A549 (cell line): Measurements from ENCODE around the gene SAP30L. TPM values are rescaled to one million over a fixed set of nuclear protein-coding genes. Genes with fewer than 3 reads are reported as not detected.

Experiments
- ATAC-seq, 2 experiments: fragments of 200-7000 bp in 1 of 2; fragments of >200 bp in 1 of 2; cut with Nextera tagmentation in 1 of 2; cut with Tn5 transposase in 1 of 2; 3 replicates each; pipeline versions ENCODE4 v1.8.0 to v1.9.1; 2018 to 2020; ENCODE audit warnings: mild to moderate bottlenecking in 1 of 2, moderate library complexity in 1 of 2
- CTCF ChIA-PET: fragments of 300-600 bp; sonication (Branson Sonifier 250); formaldehyde crosslinking; extraction: SDS; loops from one replicate; lab custom pipeline; 2021; ENCODE audit warnings: antibody characterized with exemption, inconsistent platforms; lab: Yijun Ruan, JAX
- POLR2A ChIA-PET: fragments of 350-600 bp; formaldehyde crosslinking; extraction: SDS; loops from one replicate; lab custom pipeline; 2021; ENCODE audit warnings: antibody characterized with exemption, inconsistent platforms; lab: Yijun Ruan, JAX
- DNase-seq, 2 experiments: peaks; one replicate each; pipeline versions ENCODE4 v3.0.0 to v3.0.0-alpha.2; 2011 to 2016; ENCODE audit warnings: low read depth in 1 of 2, low spot score in 1 of 2
- FAIRE-seq: peaks from 2 replicates; lab custom pipeline; 2011; peaks lifted over from hg19 to GRCh38; lab: Jason Lieb, UNC
- H3K27ac ChIP-seq, 2 experiments: fragments of >200 bp; sonication (Bioruptor Twin); formaldehyde crosslinking; 3 replicates each; pipeline ENCODE4 v1.5.1; 2016 to 2017
- H3K4me1 ChIP-seq: fragments of >200 bp; sonication (Bioruptor Twin); formaldehyde crosslinking; 3 replicates; pipeline ENCODE4 v1.6.1; 2016
- H3K4me2 ChIP-seq: fragments of >200 bp; sonication (Bioruptor Twin); formaldehyde crosslinking; 3 replicates; pipeline ENCODE4 v1.6.1; 2016
- H3K4me3 ChIP-seq: fragments of >200 bp; sonication (Bioruptor Twin); formaldehyde crosslinking; 3 replicates; pipeline ENCODE4 v1.5.1; 2016
- H3K9me3 ChIP-seq: fragments of >200 bp; sonication (Bioruptor Twin); formaldehyde crosslinking; 3 replicates; pipeline ENCODE4 v1.6.1; 2016
- CBX8 ChIP-seq: fragments of 200-600 bp; sonication (generic); IDR thresholded peaks from 2 replicates; pipeline ENCODE4 v1.6.1; 2016
- CEBPB ChIP-seq, 2 experiments: fragments of >200 bp in 1 of 2; sonication (Bioruptor Twin) in 1 of 2; formaldehyde crosslinking in 1 of 2; IDR thresholded peaks; 2 replicates each; pipeline ENCODE4 v1.6.1; 2012 to 2016
- CHD4 ChIP-seq: fragments of 200-600 bp; sonication (generic); IDR thresholded peaks from 2 replicates; pipeline ENCODE4 v1.6.1; 2016; ENCODE audit warnings: antibody characterized with exemption, mild to moderate bottlenecking, borderline replicate concordance
- EHMT2 ChIP-seq: fragments of 200-600 bp; sonication (generic); IDR thresholded peaks from 2 replicates; pipeline ENCODE4 v1.6.1; 2016; ENCODE audit warnings: antibody characterized with exemption, low read depth, mild to moderate bottlenecking, moderate library complexity
- EP300 ChIP-seq, 2 experiments: fragments of >200 bp; sonication (Bioruptor Twin); formaldehyde crosslinking; IDR thresholded peaks; 2 replicates in 1 of 2; 3 replicates in 1 of 2; pipeline ENCODE4 v1.6.1; 2016 to 2017
- ESRRA ChIP-seq: fragments of 150-350 bp; IDR thresholded peaks from 2 replicates; pipeline ENCODE4 v1.6.1; 2014; ENCODE audit warnings: mild to moderate bottlenecking, low read length, borderline replicate concordance
- HES2 ChIP-seq: fragments of >200 bp; sonication (Bioruptor Twin); formaldehyde crosslinking; IDR thresholded peaks from 2 replicates; pipeline ENCODE4 v1.6.1; 2016
- HOXA7 ChIP-seq: fragments of 250-450 bp; sonication (Bioruptor Pico); IDR thresholded peaks from 2 replicates; pipeline ENCODE4 v1.5.0; 2020; ENCODE audit warnings: mild to moderate bottlenecking, moderate library complexity
- HOXB13 ChIP-seq: fragments of 250-450 bp; sonication (Bioruptor Pico); IDR thresholded peaks from 2 replicates; pipeline ENCODE4 v1.5.0; 2020; ENCODE audit warnings: low read depth, mild to moderate bottlenecking, moderate library complexity
- KDM1A ChIP-seq: fragments of 200-600 bp; sonication (generic); IDR thresholded peaks from 2 replicates; pipeline ENCODE4 v1.6.1; 2016; ENCODE audit warnings: low read depth, mild to moderate bottlenecking
- KDM5A ChIP-seq: fragments of 200-600 bp; sonication (generic); IDR thresholded peaks from 2 replicates; pipeline ENCODE4 v1.6.1; 2016; ENCODE audit warnings: antibody characterized with exemption, mild to moderate bottlenecking
- MAFK ChIP-seq: fragments of 450-650 bp; IDR thresholded peaks from 2 replicates; pipeline ENCODE4 v1.6.1; 2014; ENCODE audit not compliant: partially characterized antibody
- MAX ChIP-seq: IDR thresholded peaks from 2 replicates; pipeline ENCODE4 v1.6.1; 2012
- MYC ChIP-seq: IDR thresholded peaks from 2 replicates; pipeline ENCODE4 v1.6.1; 2012; ENCODE audit warnings: mild to moderate bottlenecking, inconsistent platforms, low read length, improper control_type of control experiment, borderline replicate concordance
- PBX3 ChIP-seq: IDR thresholded peaks from 2 replicates; pipeline ENCODE4 v1.6.1; 2012
- POLR2A ChIP-seq: IDR thresholded peaks from 2 replicates; pipeline ENCODE4 v1.6.1; 2012; ENCODE audit warnings: mild to moderate bottlenecking, low read length
- RCOR1 ChIP-seq: fragments of 150-350 bp; IDR thresholded peaks from 2 replicates; pipeline ENCODE4 v1.6.1; 2014; ENCODE audit warnings: antibody characterized with exemption, low read length, low read depth
- REST ChIP-seq: fragments of 200-600 bp; sonication (generic); IDR thresholded peaks from 2 replicates; pipeline ENCODE4 v1.6.1; 2016; ENCODE audit warnings: antibody characterized with exemption, mild to moderate bottlenecking, moderate library complexity
- SMC3 ChIP-seq: fragments of >200 bp; sonication (Bioruptor Twin); formaldehyde crosslinking; IDR thresholded peaks from 3 replicates; pipeline ENCODE4 v1.6.1; 2018; ENCODE audit warnings: inconsistent platforms
- SREBF2 ChIP-seq: fragments of 450-650 bp; IDR thresholded peaks from 2 replicates; pipeline ENCODE4 v1.6.1; 2014; ENCODE audit warnings: mild to moderate bottlenecking, moderate library complexity
- ZC3H11A ChIP-seq: fragments of 450-650 bp; IDR thresholded peaks from 2 replicates; pipeline ENCODE4 v1.6.1; 2014; ENCODE audit warnings: antibody characterized with exemption, mild to moderate bottlenecking
- ZFP36 ChIP-seq: fragments of 450-650 bp; IDR thresholded peaks from 2 replicates; pipeline ENCODE4 v1.6.1; 2014; ENCODE audit warnings: borderline replicate concordance; ENCODE audit not compliant: partially characterized antibody
- ZSCAN20 ChIP-seq: fragments of 250-450 bp; sonication (Bioruptor Pico); IDR thresholded peaks from 2 replicates; pipeline ENCODE4 v1.8.0; 2022; ENCODE audit warnings: mild to moderate bottlenecking, moderate library complexity
- WGBS: methylation state at CpG from one replicate; pipeline ENCODE4 v1.1.6; 2017; ENCODE audit errors: missing lambda C conversion rate; 5-methylcytosine and 5-hydroxymethylcytosine counted together
- polyA plus RNA-seq, 4 experiments: library from polyadenylated mRNA; depleted of rRNA in 3 of 4; stranded (reverse); fragments of >200 nt; fragmentation: RNase III in 1 of 4; extraction: RNeasy Plus Mini Kit Qiagen cat#74134 plus additional on column Dnase treatment in 1 of 4; gene quantifications; 2 replicates in 3 of 4; 3 replicates in 1 of 4; pipeline ENCODE4 v1.2.3, GENCODE V29; 2011 to 2017

SAP30L gene
- polyA plus RNA-seq, 2 of the 4 experiments (the other 2 are of a cell fraction), result 24.9 to 50.3 TPM

GRCh38 chr5:154472871-154473580, 27.2 kb downstream of the SAP30L start:
- ChIA-PET CTCF (interaction anchor here (0.6 to 19.7 kb wide), 5 partner anchors 12 to 159 kb away, joined by 3 to 304 read pairs (median 4); no protein-coding TSS in a partner anchor), POLR2A (no interaction called here)
- TF ChIP-seq POLR2A, result no peak
- no peak for TF ChIP-seq HES2
- TF ChIP-seq KDM1A, result no peak
- no peak for TF ChIP-seq KDM5A
- no peak for TF ChIP-seq PBX3
- TF ChIP-seq ZFP36, result no peak
- no peak for TF ChIP-seq CEBPB (IDR thresholded peaks at IDR 0.05)
- TF ChIP-seq CBX8, result no peak
- no peak for TF ChIP-seq ZC3H11A
- Histone ChIP-seq H3K9me3 (no peaks in the 10 kb centered on the region), H3K4me2 (no peak overlapping the region), H3K4me3 (no peak overlapping the region), H3K27ac (no peak overlapping the region), H3K4me1 (peaks cover 13% of the 10 kb centered on the region; the same call in 2 of the 3 replicates)
- DNase-seq (no peak), FAIRE-seq (no peak), ATAC-seq (no peak)
- 66% methylated on average over 35 of the region's 35 CpGs for WGBS

GRCh38 chr5:154473581-154474283, 27.9 kb downstream of the SAP30L start:
- CTCF ChIA-PET, result interaction anchor here (0.6 to 19.7 kb wide), 5 partner anchors 13 to 158 kb away, joined by 3 to 304 read pairs (median 3); no protein-coding TSS in a partner anchor
- no peak for DNase-seq
- Histone ChIP-seq H3K4me3 (no peak overlapping the region), H3K9me3 (no peaks in the 10 kb centered on the region), H3K27ac (no peak overlapping the region), H3K4me1 (peaks cover 19% of the 10 kb centered on the region), H3K4me2 (no peak overlapping the region)
- no peak for TF ChIP-seq RCOR1
- no peak for TF ChIP-seq MAFK
- TF ChIP-seq EHMT2, result no peak
- no peak for TF ChIP-seq MYC
- TF ChIP-seq HOXB13, result no peak
- TF ChIP-seq ESRRA, result no peak
- no peak for TF ChIP-seq SREBF2
- no peak for TF ChIP-seq REST
- no peak for TF ChIP-seq HOXA7 (CRISPR knock-in tag)
- no peak for TF ChIP-seq CEBPB (IDR thresholded peaks at IDR 0.05)
- no peak for TF ChIP-seq HES2
- no peak for TF ChIP-seq ZSCAN20 (CRISPR knock-in tag)
- no peak for TF ChIP-seq SMC3
- no peak for TF ChIP-seq EP300 (IDR thresholded peaks at IDR 0.05)
- no peak for TF ChIP-seq ZFP36
- no peak for TF ChIP-seq MAX
- TF ChIP-seq CHD4, result no peak
- 83% methylated on average over 38 of the region's 40 CpGs for WGBS
- POLR2A ChIA-PET, result no interaction called here
- no peak for FAIRE-seq
- no peak for ATAC-seq
